ENCODE data around the gene DOCK9.

- no peak for TF ChIP-seq CTCF (conservative IDR thresholded peaks at IDR 0.05; ENCODE audit: low read depth in 2 of 2)
- TF ChIP-seq CREB1 (CRISPR knock-in tag; IDR thresholded peaks at IDR 0.05; ENCODE audit: low read depth), result no peak
- no peak for TF ChIP-seq EZH2phosphoT487 (IDR thresholded peaks at IDR 0.05; ENCODE audit: unreplicated experiment)
- no peak for TF ChIP-seq EZH2 (IDR thresholded peaks at IDR 0.05; ENCODE audit: low read depth, unreplicated experiment)
- TF ChIP-seq POLR2AphosphoS5 (IDR thresholded peaks at IDR 0.05; ENCODE audit: low read depth), result no peak
- no peak for TF ChIP-seq ZNF114 (CRISPR knock-in tag; IDR thresholded peaks at IDR 0.05)
- TF ChIP-seq REST (IDR thresholded peaks at IDR 0.05; ENCODE audit: unreplicated experiment), result no peak
- TF ChIP-seq JUNB (IDR thresholded peaks at IDR 0.05; ENCODE audit: unreplicated experiment), result no peak
These were observed 23.6 kb downstream of the DOCK9 start for GRCh38 chr13:98954313-98954712.
